WTC11 (cell line): Measurements from ENCODE around the gene NCMAP. TPM values are rescaled to one million over a fixed set of nuclear protein-coding genes. Genes with fewer than 3 reads are reported as not detected.

Experiments
- ATAC-seq: fragments of 200-7000 bp; cut with Tn5 transposase; 2 replicates; pipeline ENCODE4 v1.10.0; 2021; ENCODE audit warnings: mild to moderate bottlenecking, moderate library complexity
- CTCF ChIA-PET: fragments of 300-600 bp; sonication (Branson Sonifier 250); formaldehyde crosslinking; loops from one replicate; lab custom pipeline; 2021; ENCODE audit warnings: antibody characterized with exemption; lab: Charles Lee
- POLR2A ChIA-PET: fragments of 350-600 bp; sonication (Branson Sonifier 250); formaldehyde crosslinking; loops from one replicate; lab custom pipeline; 2021; ENCODE audit warnings: antibody characterized with exemption; lab: Charles Lee
- DNase-seq: peaks from one replicate; pipeline ENCODE4 v3.0.0; 2021; ENCODE audit warnings: low spot score
- H3K27ac Mint-ChIP-seq: 2 replicates; pipeline ENCODE4 v1.8.0; 2021; ENCODE audit warnings: mixed read lengths
- H3K27me3 Mint-ChIP-seq: 2 replicates; pipeline ENCODE4 v1.8.0; 2021; ENCODE audit warnings: low read depth, mild to moderate bottlenecking, moderate library complexity, mixed read lengths
- H3K36me3 Mint-ChIP-seq: 2 replicates; pipeline ENCODE4 v1.8.0; 2021; ENCODE audit warnings: mixed read lengths
- H3K4me1 Mint-ChIP-seq: 2 replicates; pipeline ENCODE4 v1.8.0; 2022; ENCODE audit warnings: mixed read lengths
- H3K4me3 Mint-ChIP-seq: 2 replicates; pipeline ENCODE4 v1.8.0; 2021; ENCODE audit warnings: mild to moderate bottlenecking, moderate library complexity, mixed read lengths
- H3K9me3 Mint-ChIP-seq: 2 replicates; pipeline ENCODE4 v1.8.0; 2021; ENCODE audit warnings: mixed read lengths
- AFF4 ChIP-seq: sonication (generic); formaldehyde crosslinking; IDR thresholded peaks from 2 replicates; pipeline ENCODE4 v1.8.1; 2023; ENCODE audit warnings: mild to moderate bottlenecking, missing genetic modification reagents, borderline replicate concordance
- ATF2 ChIP-seq: sonication (generic); formaldehyde crosslinking; IDR thresholded peaks from 2 replicates; pipeline ENCODE4 v1.8.1; 2022; ENCODE audit warnings: low read depth, missing genetic modification reagents, borderline replicate concordance
- ATF3 ChIP-seq: sonication (generic); formaldehyde crosslinking; conservative IDR thresholded peaks from 2 replicates; pipeline ENCODE4 v1.8.1; 2022; ENCODE audit warnings: mild to moderate bottlenecking, missing genetic modification reagents
- CDX4 ChIP-seq: fragments of 250-450 bp; sonication (Bioruptor Pico); IDR thresholded peaks from 2 replicates; pipeline ENCODE4 v1.9.0; 2021; ENCODE audit warnings: moderate library complexity, mild to moderate bottlenecking, inconsistent platforms, borderline replicate concordance
- EMX1 ChIP-seq: fragments of 250-450 bp; sonication (Bioruptor Pico); IDR thresholded peaks from 2 replicates; pipeline ENCODE4 v1.8.0; 2021; ENCODE audit warnings: mild to moderate bottlenecking
- FOXJ3 ChIP-seq: sonication (generic); formaldehyde crosslinking; IDR thresholded peaks from 2 replicates; pipeline ENCODE4 v1.9.0; 2021; ENCODE audit warnings: missing genetic modification reagents, mild to moderate bottlenecking, borderline replicate concordance
- FOXK1 ChIP-seq: sonication (generic); formaldehyde crosslinking; IDR thresholded peaks from 2 replicates; pipeline ENCODE4 v1.8.0; 2022; ENCODE audit warnings: mild to moderate bottlenecking, moderate library complexity, missing genetic modification reagents
- GABPB1 ChIP-seq: sonication (generic); formaldehyde crosslinking; IDR thresholded peaks from 2 replicates; pipeline ENCODE4 v1.8.1; 2023; ENCODE audit warnings: mild to moderate bottlenecking, missing genetic modification reagents
- HMGA2 ChIP-seq: fragments of 250-450 bp; sonication (Bioruptor Pico); IDR thresholded peaks from 2 replicates; pipeline ENCODE4 v1.4.0; 2021; ENCODE audit warnings: mild to moderate bottlenecking, moderate library complexity
- HMGXB4 ChIP-seq: sonication (generic); formaldehyde crosslinking; IDR thresholded peaks from 2 replicates; pipeline ENCODE4 v1.8.1; 2023; ENCODE audit warnings: mild to moderate bottlenecking, moderate library complexity, missing genetic modification reagents
- JAZF1 ChIP-seq: fragments of 250-450 bp; sonication (Bioruptor Pico); IDR thresholded peaks from 2 replicates; pipeline ENCODE4 v1.9.0; 2021; ENCODE audit warnings: moderate library complexity, mild to moderate bottlenecking, inconsistent platforms
- KAT7 ChIP-seq: sonication (generic); formaldehyde crosslinking; IDR thresholded peaks from 2 replicates; pipeline ENCODE4 v1.8.1; 2023; ENCODE audit warnings: missing genetic modification reagents, mild to moderate bottlenecking, borderline replicate concordance
- MLX ChIP-seq: sonication (generic); formaldehyde crosslinking; IDR thresholded peaks from 2 replicates; pipeline ENCODE4 v1.8.1; 2023; ENCODE audit warnings: mild to moderate bottlenecking, missing genetic modification reagents, moderate library complexity
- NFATC4 ChIP-seq: fragments of 250-450 bp; sonication (Bioruptor Pico); IDR thresholded peaks from 2 replicates; pipeline ENCODE4 v1.9.0; 2021; ENCODE audit warnings: mild to moderate bottlenecking
- NFE2L1 ChIP-seq: sonication (generic); formaldehyde crosslinking; IDR thresholded peaks from 2 replicates; pipeline ENCODE4 v1.8.1; 2023; ENCODE audit warnings: missing genetic modification reagents
- NFYB ChIP-seq: sonication (generic); formaldehyde crosslinking; conservative IDR thresholded peaks from 2 replicates; pipeline ENCODE4 v1.8.0; 2022; ENCODE audit warnings: low read depth, missing genetic modification reagents
- NR2C2 ChIP-seq: sonication (generic); formaldehyde crosslinking; IDR thresholded peaks from 2 replicates; pipeline ENCODE4 v1.8.0; 2022; ENCODE audit warnings: mild to moderate bottlenecking, missing genetic modification reagents
- PRRX2 ChIP-seq: fragments of 250-450 bp; sonication (Bioruptor Pico); IDR thresholded peaks from 2 replicates; pipeline ENCODE4 v1.8.0; 2021; ENCODE audit warnings: mild to moderate bottlenecking
- RELA ChIP-seq: sonication (generic); formaldehyde crosslinking; IDR thresholded peaks from 2 replicates; pipeline ENCODE4 v1.8.1; 2022; ENCODE audit warnings: missing genetic modification reagents, mild to moderate bottlenecking, borderline replicate concordance
- SOX15 ChIP-seq: fragments of 250-450 bp; sonication (Bioruptor Pico); IDR thresholded peaks from 2 replicates; pipeline ENCODE4 v1.9.0; 2021; ENCODE audit warnings: mild to moderate bottlenecking
- TEAD4 ChIP-seq: sonication (generic); formaldehyde crosslinking; IDR thresholded peaks from 2 replicates; pipeline ENCODE4 v1.8.0; 2022; ENCODE audit warnings: mild to moderate bottlenecking, missing genetic modification reagents
- ZMAT4 ChIP-seq: fragments of 250-450 bp; sonication (Bioruptor Pico); IDR thresholded peaks from 2 replicates; pipeline ENCODE4 v1.9.0; 2021; ENCODE audit warnings: mild to moderate bottlenecking
- ZNF121 ChIP-seq: sonication (generic); formaldehyde crosslinking; IDR thresholded peaks from 2 replicates; pipeline ENCODE4 v1.8.0; 2023; ENCODE audit warnings: missing genetic modification reagents
- total RNA-seq: library from RNA; stranded (reverse); gene quantifications from 3 replicates; pipeline ENCODE4 v1.2.3, GENCODE V29; 2021

NCMAP gene
- total RNA-seq, 1 experiment from 2014 or later = 0.26 TPM

GRCh38 chr1:24525606-24526005 is 30.3 kb upstream of the NCMAP start:
- no peak for ATAC-seq
- POLR2A ChIA-PET = no interaction called here
- no peak for DNase-seq
- H3K36me3 Mint-ChIP-seq = no peaks in the 10 kb centered on the region
- H3K27ac Mint-ChIP-seq = no peak overlapping the region
- CTCF ChIA-PET = interaction anchor here (1.3 to 2.0 kb wide), 6 partner anchors 10 to 111 kb away, joined by 3 to 10 read pairs (median 6); partner anchors contain the start of gene NIPAL3
- H3K4me3 Mint-ChIP-seq = no peak overlapping the region
- no peaks in the 10 kb centered on the region for H3K27me3 Mint-ChIP-seq
- H3K9me3 Mint-ChIP-seq = no peaks in the 10 kb centered on the region
- no peak for TF ChIP-seq FOXK1 (CRISPR knock-in tag)
- no peak for TF ChIP-seq GABPB1
- TF ChIP-seq CDX4 (CRISPR knock-in tag) = no peak
- TF ChIP-seq PRRX2 (CRISPR knock-in tag) = no peak
- no peak for TF ChIP-seq NFE2L1
- TF ChIP-seq NR2C2 (CRISPR knock-in tag) = no peak
- no peak for TF ChIP-seq NFATC4 (CRISPR knock-in tag)
- TF ChIP-seq ATF3 (CRISPR knock-in tag) = no peak
- no peak for TF ChIP-seq TEAD4 (CRISPR knock-in tag)
- no peak for TF ChIP-seq NFYB (CRISPR knock-in tag)
- TF ChIP-seq FOXJ3 (CRISPR knock-in tag) = no peak
- no peak for TF ChIP-seq HMGXB4
- no peak for TF ChIP-seq HMGA2 (CRISPR knock-in tag)
- TF ChIP-seq KAT7 = no peak
- no peak for TF ChIP-seq ATF2 (CRISPR knock-in tag)
- no peak for TF ChIP-seq MLX (CRISPR knock-in tag)
- no peak for TF ChIP-seq RELA (CRISPR knock-in tag)
- TF ChIP-seq JAZF1 = no peak
- TF ChIP-seq ZNF121 (CRISPR knock-in tag) = no peak
- no peak for TF ChIP-seq ZMAT4 (CRISPR knock-in tag)
- H3K4me1 Mint-ChIP-seq = no peaks in the 10 kb centered on the region

GRCh38 chr1:24526045-24526444 is 29.8 kb upstream of the NCMAP start:
- no peak overlapping the region for H3K27ac Mint-ChIP-seq
- DNase-seq (no peak), ATAC-seq (no peak)
- ChIA-PET POLR2A (no interaction called here), CTCF (interaction anchor here (0.7 to 2.0 kb wide), 11 partner anchors 10 to 111 kb away, joined by 3 to 10 read pairs (median 4); partner anchors contain the start of genes NIPAL3 and RCAN3)
- H3K36me3 Mint-ChIP-seq = peaks cover under 1% of the 10 kb centered on the region; the same call in 1 of the 2 replicates
- H3K4me3 Mint-ChIP-seq = no peak overlapping the region
- H3K9me3 Mint-ChIP-seq = no peaks in the 10 kb centered on the region
- H3K4me1 Mint-ChIP-seq = no peaks in the 10 kb centered on the region
- no peaks in the 10 kb centered on the region for H3K27me3 Mint-ChIP-seq
- TF ChIP-seq AFF4 (CRISPR knock-in tag) (no peak), ZNF121 (CRISPR knock-in tag) (peak; percentile 48; the same call in 1 of the 2 replicates), NR2C2 (CRISPR knock-in tag) (no peak), SOX15 (CRISPR knock-in tag) (no peak), HMGA2 (CRISPR knock-in tag) (no peak), EMX1 (CRISPR knock-in tag) (no peak)
